ENCODE data around the gene LPCAT2.

- TF ChIP-seq POLR2A (IDR thresholded peaks at IDR 0.05; ENCODE audit: low read depth, low read length) (no peak), MAX (IDR thresholded peaks at IDR 0.05; ENCODE audit: insufficient read depth, insufficient read length) (no peak), CTCF (IDR thresholded peaks at IDR 0.05; ENCODE audit: extremely low read depth in 1 of 2, insufficient read depth in 1 of 2, low read depth in 1 of 2, low read length in 2 of 2) (no peak), GATA2 (IDR thresholded peaks at IDR 0.05; ENCODE audit: insufficient read depth, insufficient read length, low read depth, low read length) (peak; percentile 65)
Observed at GRCh38 chr16:55471448-55472097, 37.3 kb upstream of the LPCAT2 start.
